SKM-1 (cell line): Measurements from ENCODE around the gene CCNL1.
"Not testable (repeated sequence)": the region's sequence is repeated elsewhere in the genome, so short reads cannot be mapped to it uniquely, and the experiment has no call there.

ENCODE experiments used
- DNase-seq: peaks from one replicate; lab custom pipeline; 2025; ENCODE audit not compliant: unreplicated experiment; lab: John Stamatoyannopoulos, UW

CCNL1 gene

GRCh38 chr3:157107037-157107436, 52.9 kb downstream of the CCNL1 start:
- no peak for DNase-seq

DNA sequence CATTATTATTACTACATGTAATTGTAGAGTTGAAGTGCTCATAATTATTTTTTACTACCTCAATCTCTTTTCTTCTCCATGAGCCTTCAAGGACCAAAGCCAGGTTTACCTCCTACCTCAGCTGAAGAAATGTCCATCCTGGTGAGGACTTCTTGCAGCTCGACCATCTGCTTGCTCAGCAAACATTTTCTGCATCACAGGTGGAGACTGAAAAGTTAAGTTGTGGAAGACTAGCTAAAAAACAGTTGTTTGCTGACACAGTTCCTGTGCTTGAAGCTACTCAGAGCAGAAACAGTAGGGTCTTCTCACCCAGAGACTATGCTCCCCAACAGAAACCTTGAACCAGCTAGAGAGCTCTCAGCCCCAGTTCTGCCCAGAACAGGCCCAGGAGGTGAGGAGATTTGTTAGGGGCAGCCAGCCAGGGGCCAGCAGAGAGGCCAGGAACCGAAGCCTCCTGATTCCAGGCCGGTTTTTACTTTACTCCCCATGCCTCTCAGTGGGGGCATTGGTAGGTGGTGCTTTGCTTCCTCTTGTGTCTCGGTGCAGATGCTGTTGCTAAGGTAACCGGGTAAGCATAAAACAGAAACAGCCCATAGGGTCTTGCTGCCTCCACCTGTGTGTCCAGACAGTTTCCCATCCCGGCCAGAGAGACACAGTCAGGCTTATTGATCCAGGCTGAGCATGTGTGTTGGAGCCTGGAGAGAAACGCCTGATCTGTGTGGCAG, 54.9 kb downstream of the CCNL1 start:
- DNase-seq: no peak

DNA sequence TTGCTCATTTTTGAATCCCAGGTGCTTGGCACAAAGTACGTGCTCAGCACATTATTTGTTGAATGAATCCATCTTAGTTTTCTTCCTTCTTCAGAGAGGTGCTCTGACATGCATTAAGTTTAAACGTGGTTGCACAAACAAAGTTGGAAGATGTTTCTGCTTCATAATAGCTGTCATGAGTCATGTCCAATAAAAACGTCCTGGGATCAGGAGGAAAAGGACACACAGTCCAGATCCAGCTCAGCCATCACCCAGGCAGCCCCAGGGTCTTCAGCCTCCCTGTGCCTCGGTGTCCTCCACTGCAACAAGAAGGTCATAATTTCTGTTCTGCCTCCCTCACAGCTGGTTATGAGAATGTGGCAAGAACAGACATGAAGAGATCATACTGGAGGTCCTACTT, 55.4 kb downstream of the CCNL1 start:
- DNase-seq: no peak

GRCh38 chr3:157103860-157104259, 56.1 kb downstream of the CCNL1 start:
- no peak for DNase-seq

DNA sequence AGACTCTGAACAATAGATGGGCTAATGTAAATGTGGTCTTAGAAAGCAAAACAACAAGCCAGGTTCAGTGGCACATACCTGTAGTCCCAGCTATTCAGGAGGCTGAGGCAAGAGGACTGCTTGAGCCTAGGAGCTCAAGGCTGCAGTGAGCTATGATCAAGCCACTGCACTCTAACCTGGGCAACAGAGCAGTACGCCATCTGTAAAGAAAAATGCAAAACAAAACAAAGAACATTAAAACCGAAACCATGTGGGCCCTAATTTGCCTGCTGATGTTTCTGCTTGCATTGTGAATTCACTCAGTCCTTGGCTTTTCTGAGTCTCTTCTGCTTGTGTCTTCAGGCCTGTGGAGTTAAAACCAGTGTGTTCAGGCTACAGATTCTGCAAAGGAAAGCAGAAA, 56.7 kb downstream of the CCNL1 start:
- no peak for DNase-seq

- DNase-seq: not testable (repeated sequence)
These were observed 57.4 kb downstream of the CCNL1 start for GRCh38 chr3:157102595-157102994.

DNA sequence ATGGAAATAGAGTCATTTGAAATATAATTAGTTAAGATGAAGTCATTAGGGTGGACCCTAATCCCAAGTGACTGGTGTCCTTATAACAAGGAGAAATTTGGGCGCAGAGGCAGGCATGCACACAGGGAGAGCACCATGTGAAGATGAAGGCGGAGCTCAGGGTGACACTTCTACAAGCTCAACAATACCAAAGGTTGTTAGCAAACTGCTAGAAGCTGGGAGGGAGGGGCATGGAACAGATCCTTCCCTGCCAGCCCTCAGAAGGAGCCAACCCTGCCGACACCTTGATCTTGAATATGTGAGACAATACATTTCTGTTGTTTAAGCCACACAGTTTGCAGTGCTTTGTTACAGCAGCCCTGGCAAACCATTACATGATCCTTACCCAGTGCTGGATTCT, 57.8 kb downstream of the CCNL1 start:
- no peak for DNase-seq

GRCh38 chr3:157101486-157101885, 58.5 kb downstream of the CCNL1 start:
- no peak for DNase-seq

DNA sequence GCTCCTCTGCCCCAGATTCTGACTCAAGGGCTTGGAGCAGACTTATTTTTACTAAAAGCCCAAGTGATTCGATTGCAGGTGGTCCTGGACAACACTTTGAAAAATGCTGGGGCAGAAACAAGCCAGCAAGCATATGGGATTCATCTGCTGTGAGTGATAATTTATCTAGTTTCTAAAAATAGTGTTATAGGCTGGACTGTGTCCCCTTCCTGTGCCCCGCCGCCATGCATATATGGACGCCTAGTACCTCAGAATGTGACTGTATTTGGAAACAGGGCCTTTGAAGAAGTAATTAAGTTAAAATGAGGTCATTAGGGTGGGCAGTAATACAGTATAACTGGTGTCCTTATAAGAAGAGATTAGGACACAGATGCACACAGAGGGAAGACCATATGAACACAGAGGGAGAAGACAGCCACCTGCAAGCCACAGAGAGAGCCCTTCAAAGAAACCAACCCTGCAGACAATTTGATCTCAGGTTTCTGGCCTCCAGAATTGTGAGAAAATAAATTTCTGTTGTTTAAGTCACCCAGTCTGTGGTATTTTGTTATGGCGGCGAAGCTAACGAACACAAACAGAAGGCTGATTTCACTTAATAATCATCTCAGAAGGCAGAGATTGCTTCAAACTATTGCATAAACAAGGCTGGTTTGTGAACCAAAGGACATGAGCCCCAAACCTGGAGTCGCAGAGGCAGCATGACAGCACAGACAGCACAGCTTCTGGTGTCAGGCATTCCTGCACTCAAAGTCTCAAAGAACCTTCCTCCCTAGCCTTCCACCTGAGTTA, 59.1 kb downstream of the CCNL1 start:
- no peak for DNase-seq

GRCh38 chr3:157100096-157100477, 59.9 kb downstream of the CCNL1 start:
- DNase-seq: no peak

- no peak for DNase-seq
These were observed 60.4 kb downstream of the CCNL1 start for GRCh38 chr3:157099326-157100095.

DNA sequence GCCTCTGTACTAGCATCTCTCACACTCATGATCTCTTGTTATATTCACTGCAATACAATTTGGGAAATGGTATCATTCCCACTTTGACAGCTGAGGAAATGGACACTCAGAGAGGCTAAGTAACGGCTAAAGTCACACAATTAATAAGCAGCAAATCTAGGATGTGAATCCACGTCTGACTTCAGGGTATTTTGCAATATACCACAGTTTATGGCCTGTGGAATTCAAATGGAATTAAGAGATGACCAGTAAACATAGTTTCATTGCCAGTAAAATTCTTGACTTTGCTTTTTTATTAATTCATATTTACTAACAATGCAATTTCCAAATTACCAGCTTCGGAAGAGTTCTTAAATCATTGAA, 61.1 kb downstream of the CCNL1 start:
- DNase-seq: no peak

DNA sequence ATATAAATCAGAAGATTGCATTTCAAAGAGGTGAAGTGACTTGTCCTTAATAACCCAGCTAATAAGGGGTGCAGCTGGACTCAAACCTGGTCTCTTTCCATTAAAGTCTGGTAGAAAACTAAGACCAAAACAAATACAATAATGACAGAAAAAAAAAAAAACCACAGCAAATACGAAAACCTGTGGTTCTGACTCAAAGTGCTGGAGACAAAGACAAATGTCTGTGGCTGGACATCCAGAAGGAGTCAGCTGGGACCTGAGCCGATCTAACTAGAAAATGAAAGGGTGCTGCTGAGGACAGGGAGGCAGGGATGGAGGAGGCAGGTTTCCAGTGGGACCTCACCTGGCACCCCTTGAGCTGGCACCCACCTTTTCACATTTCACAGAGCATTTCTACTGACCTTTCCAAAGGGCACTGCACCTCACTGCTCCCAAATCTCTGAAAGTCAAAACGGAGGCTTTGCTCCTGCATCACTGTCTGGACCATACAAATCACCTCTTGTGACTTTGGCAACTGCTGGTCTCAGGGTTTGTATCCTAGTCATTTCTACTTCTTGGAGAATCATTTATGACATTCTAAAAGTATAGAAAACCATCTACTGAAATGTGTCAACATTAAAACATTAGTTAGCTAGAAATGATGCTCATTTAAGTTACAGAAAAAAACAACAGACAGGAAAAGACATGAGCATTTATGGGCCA, 61.7 kb downstream of the CCNL1 start:
- DNase-seq: no peak
